ENCODE data around the gene MCF2L2. TPM values are rescaled to one million over a fixed set of nuclear protein-coding genes. Genes with fewer than 3 reads are reported as not detected.
"Not testable (repeated sequence)": the region's sequence is repeated elsewhere in the genome, so short reads cannot be mapped to it uniquely, and the experiment has no call there.

MCF2L2 gene
- total RNA-seq, 2 donors from 2014 or later, result 7.6 to 11.5 TPM

GRCh38 chr3:183172051-183172639 is 256.3 kb downstream of the MCF2L2 start:
- H3K9me3 Mint-ChIP-seq, result no peaks in the 10 kb centered on the region
- H3K4me3 Mint-ChIP-seq, result no peak overlapping the region
- peak; percentile 62 to 67 for ATAC-seq (replicated peaks in 1 of 2)
- no peaks in the 10 kb centered on the region for H3K4me1 Mint-ChIP-seq (ENCODE audit: low read depth)
- peaks cover 21% of the 10 kb centered on the region for H3K27me3 Mint-ChIP-seq (ENCODE audit: low read depth)
- H3K36me3 Mint-ChIP-seq (ENCODE audit: insufficient read depth in 2 of 2), result no peaks in the 10 kb centered on the region
- DNase-seq, result no peak
- no peak overlapping the region for H3K27ac Mint-ChIP-seq

- H3K4me1 Mint-ChIP-seq (ENCODE audit: low read depth), result peaks cover 11% of the 10 kb centered on the region
- not testable (repeated sequence) for H3K27ac Mint-ChIP-seq; ATAC-seq (replicated peaks in 1 of 2); H3K4me3 Mint-ChIP-seq; H3K36me3 Mint-ChIP-seq (ENCODE audit: insufficient read depth in 2 of 2); DNase-seq; H3K9me3 Mint-ChIP-seq
- H3K27me3 Mint-ChIP-seq (ENCODE audit: low read depth), result peaks cover 16% of the 10 kb centered on the region
These were observed 260.4 kb downstream of the MCF2L2 start for GRCh38 chr3:183167975-183168374.

GRCh38 chr3:183163563-183163962 is 264.9 kb downstream of the MCF2L2 start:
- Mint-ChIP-seq H3K36me3 (ENCODE audit: insufficient read depth in 2 of 2) (no peaks in the 10 kb centered on the region), H3K27ac (no peak overlapping the region)

GRCh38 chr3:183161552-183162336 is 266.7 kb downstream of the MCF2L2 start:
- peaks cover 7% of the 10 kb centered on the region for H3K27me3 Mint-ChIP-seq (ENCODE audit: low read depth)
- peak overlapping the region; percentile 13 for H3K27ac Mint-ChIP-seq
- H3K36me3 Mint-ChIP-seq (ENCODE audit: insufficient read depth in 2 of 2), result peaks cover 0 to 2% of the 10 kb centered on the region in 2 donors
- H3K9me3 Mint-ChIP-seq, result no peaks in the 10 kb centered on the region
- H3K4me3 Mint-ChIP-seq, result peak overlapping the region; percentile 92 to 95
- peak in 1 of 2 donors; percentile 18 for DNase-seq
- no peak for ATAC-seq (replicated peaks in 1 of 2)
- H3K4me1 Mint-ChIP-seq (ENCODE audit: low read depth), result peaks cover 51% of the 10 kb centered on the region

More at GRCh38 chr3:183163563-183163962, 264.9 kb downstream of the MCF2L2 start:
- H3K4me3 Mint-ChIP-seq, result peak overlapping the region; percentile 92 to 95
- ATAC-seq (replicated peaks in 1 of 2) (no peak), DNase-seq (no peak)
- H3K9me3 Mint-ChIP-seq, result no peaks in the 10 kb centered on the region
- H3K4me1 Mint-ChIP-seq (ENCODE audit: low read depth), result peaks cover 39% of the 10 kb centered on the region
- H3K27me3 Mint-ChIP-seq (ENCODE audit: low read depth), result peaks cover 7% of the 10 kb centered on the region

GRCh38 chr3:183160616-183161015 is 267.8 kb downstream of the MCF2L2 start:
- no peak for ATAC-seq (replicated peaks in 1 of 2)
- Mint-ChIP-seq H3K27me3 (ENCODE audit: low read depth) (peaks cover 7% of the 10 kb centered on the region), H3K27ac (no peak overlapping the region)

GRCh38 chr3:183159333-183159732 is 269.1 kb downstream of the MCF2L2 start:
- H3K4me1 Mint-ChIP-seq (ENCODE audit: low read depth), result peaks cover 51% of the 10 kb centered on the region
- H3K27ac Mint-ChIP-seq, result no peak overlapping the region
- H3K36me3 Mint-ChIP-seq (ENCODE audit: insufficient read depth in 2 of 2), result peaks cover 0 to 2% of the 10 kb centered on the region in 2 donors
- peak overlapping the region; percentile 15 to 63 for H3K4me3 Mint-ChIP-seq
- no peaks in the 10 kb centered on the region for H3K9me3 Mint-ChIP-seq
- DNase-seq, result peak in 1 of 2 donors; percentile 17
- ATAC-seq (replicated peaks in 1 of 2), result no peak
- peaks cover 7% of the 10 kb centered on the region for H3K27me3 Mint-ChIP-seq (ENCODE audit: low read depth)

More at GRCh38 chr3:183160616-183161015, 267.8 kb downstream of the MCF2L2 start:
- no peak for DNase-seq
- Mint-ChIP-seq H3K4me1 (ENCODE audit: low read depth) (peaks cover 51% of the 10 kb centered on the region), H3K9me3 (no peaks in the 10 kb centered on the region), H3K36me3 (ENCODE audit: insufficient read depth in 2 of 2) (peaks cover 0 to 2% of the 10 kb centered on the region in 2 donors), H3K4me3 (no peak overlapping the region)

GRCh38 chr3:183158551-183159006 is 269.8 kb downstream of the MCF2L2 start:
- H3K9me3 Mint-ChIP-seq, result no peaks in the 10 kb centered on the region
- H3K4me3 Mint-ChIP-seq, result peak overlapping the region; percentile 15 to 63
- peak; percentile 61 to 65 for DNase-seq
- peak overlapping the region; percentile 12 for H3K27ac Mint-ChIP-seq
- peaks cover 47% of the 10 kb centered on the region for H3K4me1 Mint-ChIP-seq (ENCODE audit: low read depth)
- H3K36me3 Mint-ChIP-seq (ENCODE audit: insufficient read depth in 2 of 2), result peaks cover 0 to 2% of the 10 kb centered on the region in 2 donors
- H3K27me3 Mint-ChIP-seq (ENCODE audit: low read depth), result peaks cover 1% of the 10 kb centered on the region
- ATAC-seq (replicated peaks in 1 of 2), result peak; percentile 65

- DNase-seq (no peak), ATAC-seq (replicated peaks in 1 of 2) (peak; percentile 22 to 25)
- H3K4me3 Mint-ChIP-seq, result peak overlapping the region in 1 of 2 donors; percentile 9
- no peaks in the 10 kb centered on the region for H3K27me3 Mint-ChIP-seq (ENCODE audit: low read depth)
- no peaks in the 10 kb centered on the region for H3K9me3 Mint-ChIP-seq
- H3K4me1 Mint-ChIP-seq (ENCODE audit: low read depth), result peaks cover 42% of the 10 kb centered on the region
- no peak overlapping the region for H3K27ac Mint-ChIP-seq
- peaks cover 0 to 2% of the 10 kb centered on the region in 2 donors for H3K36me3 Mint-ChIP-seq (ENCODE audit: insufficient read depth in 2 of 2)
These were observed 270.3 kb downstream of the MCF2L2 start for GRCh38 chr3:183158113-183158512.

- Mint-ChIP-seq H3K4me3 (no peak overlapping the region), H3K27ac (no peak overlapping the region), H3K27me3 (ENCODE audit: low read depth) (no peaks in the 10 kb centered on the region), H3K36me3 (ENCODE audit: insufficient read depth in 2 of 2) (peaks cover 0 to 2% of the 10 kb centered on the region in 2 donors), H3K9me3 (no peaks in the 10 kb centered on the region), H3K4me1 (ENCODE audit: low read depth) (peaks cover 29% of the 10 kb centered on the region)
- DNase-seq (no peak), ATAC-seq (replicated peaks in 1 of 2) (no peak)
These were observed 272.2 kb downstream of the MCF2L2 start for GRCh38 chr3:183156266-183156665.

GRCh38 chr3:183155499-183155898 is 272.9 kb downstream of the MCF2L2 start:
- H3K4me3 Mint-ChIP-seq, result no peak overlapping the region
- DNase-seq, result no peak
- ATAC-seq (replicated peaks in 1 of 2), result no peak
- H3K27me3 Mint-ChIP-seq (ENCODE audit: low read depth), result no peaks in the 10 kb centered on the region
- no peak overlapping the region for H3K27ac Mint-ChIP-seq
- H3K4me1 Mint-ChIP-seq (ENCODE audit: low read depth), result peaks cover 29% of the 10 kb centered on the region
- no peaks in the 10 kb centered on the region for H3K9me3 Mint-ChIP-seq
- H3K36me3 Mint-ChIP-seq (ENCODE audit: insufficient read depth in 2 of 2), result peaks cover 0 to 2% of the 10 kb centered on the region in 2 donors

GRCh38 chr3:183153210-183153950 is 275.0 kb downstream of the MCF2L2 start:
- H3K9me3 Mint-ChIP-seq, result no peaks in the 10 kb centered on the region
- ATAC-seq (replicated peaks in 1 of 2) (no peak), DNase-seq (no peak)
- no peak overlapping the region for H3K27ac Mint-ChIP-seq
- H3K36me3 Mint-ChIP-seq (ENCODE audit: insufficient read depth in 2 of 2), result peaks cover 0 to 2% of the 10 kb centered on the region in 2 donors
- H3K4me1 Mint-ChIP-seq (ENCODE audit: low read depth), result peaks cover 11% of the 10 kb centered on the region
- no peak overlapping the region for H3K4me3 Mint-ChIP-seq
- H3K27me3 Mint-ChIP-seq (ENCODE audit: low read depth), result no peaks in the 10 kb centered on the region

- Mint-ChIP-seq H3K36me3 (ENCODE audit: insufficient read depth in 2 of 2) (no peaks in the 10 kb centered on the region), H3K27me3 (ENCODE audit: low read depth) (no peaks in the 10 kb centered on the region), H3K9me3 (no peaks in the 10 kb centered on the region), H3K4me1 (ENCODE audit: low read depth) (no peaks in the 10 kb centered on the region), H3K4me3 (no peak overlapping the region), H3K27ac (no peak overlapping the region)
- ATAC-seq (replicated peaks in 1 of 2) (no peak), DNase-seq (no peak)
These were observed 276.5 kb downstream of the MCF2L2 start for GRCh38 chr3:183151821-183152351.

- no peak for ATAC-seq (replicated peaks in 1 of 2)
- H3K27me3 Mint-ChIP-seq (ENCODE audit: low read depth), result no peaks in the 10 kb centered on the region
- DNase-seq, result no peak
- H3K4me1 Mint-ChIP-seq (ENCODE audit: low read depth), result no peaks in the 10 kb centered on the region
- no peaks in the 10 kb centered on the region for H3K36me3 Mint-ChIP-seq (ENCODE audit: insufficient read depth in 2 of 2)
- H3K27ac Mint-ChIP-seq, result no peak overlapping the region
- no peak overlapping the region for H3K4me3 Mint-ChIP-seq
- no peaks in the 10 kb centered on the region for H3K9me3 Mint-ChIP-seq
These were observed 277.3 kb downstream of the MCF2L2 start for GRCh38 chr3:183151086-183151485.
